Measurements from ENCODE around the gene LHB. TPM values are rescaled to one million over a fixed set of nuclear protein-coding genes. Genes with fewer than 3 reads are reported as not detected.
"Not testable (repeated sequence)": the region's sequence is repeated elsewhere in the genome, so short reads cannot be mapped to it uniquely, and the experiment has no call there.

LHB gene
- polyA plus RNA-seq, 1 donor (not counting 4 experiments of a cell fraction or from before 2014, with no cell fraction given): not detected

GRCh38 chr19:49031642-49032301, 14.9 kb upstream of the LHB start, which contains the start of gene CGB2:
TSS of gene CGB2 (plus strand) at chr19:49031890. CDS start at chr19:49032096, 206 bp downstream.
- H3K36me3 ChIP-seq (ENCODE audit: control insufficient read depth in 2 of 2, extremely low read depth in 1 of 2, insufficient read depth in 2 of 2, low read length in 2 of 2); FAIRE-seq; H3K9me3 ChIP-seq (ENCODE audit: control insufficient read depth, low read depth, low read length); H3K4me2 ChIP-seq (ENCODE audit: control insufficient read depth, extremely low read depth, insufficient read depth, low read depth, low read length); H3K27me3 ChIP-seq (ENCODE audit: control insufficient read depth, extremely low read depth, insufficient read depth, low read length); DNase-seq (ENCODE audit: low read depth, low spot score); H3K4me1 ChIP-seq (ENCODE audit: control insufficient read depth, extremely low read depth, insufficient read depth, low read length); H3K9me1 ChIP-seq (ENCODE audit: control insufficient read depth, extremely low read depth, insufficient read depth, low read length); H3K4me3 ChIP-seq (ENCODE audit: control insufficient read depth in 2 of 3, extremely low read depth in 1 of 3, insufficient read depth in 2 of 3, low read depth in 1 of 3, low read length in 3 of 3); H3K79me2 ChIP-seq (ENCODE audit: control insufficient read depth, insufficient read depth, low read length); dilution Hi-C loops (cut with MboI; ENCODE audit: extremely low pct_ligation_motif_present, low sequenced_read_pairs); H4K20me1 ChIP-seq (ENCODE audit: control insufficient read depth, extremely low read depth, insufficient read depth, low read length); H3K27ac ChIP-seq (ENCODE audit: control insufficient read depth, insufficient read depth, low read length); H2AFZ ChIP-seq (ENCODE audit: control insufficient read depth, low read length); H3K9ac ChIP-seq (ENCODE audit: control insufficient read depth, extremely low read depth, insufficient read depth, low read length): not testable (repeated sequence)
- TF ChIP-seq CTCF (optimal IDR thresholded peaks at IDR 0.05 in 1 of 3, IDR thresholded peaks at IDR 0.05 in 1 of 3, conservative IDR thresholded peaks at IDR 0.05 in 1 of 3; ENCODE audit: extremely low read depth in 1 of 3, insufficient read depth in 2 of 3, low read length in 3 of 3): peak in 2 of 3 experiments; percentile 46

GRCh38 chr19:49030323-49030722, 13.4 kb upstream of the LHB start:
- not testable (repeated sequence) for H3K4me3 ChIP-seq (ENCODE audit: control insufficient read depth in 2 of 3, extremely low read depth in 1 of 3, insufficient read depth in 2 of 3, low read depth in 1 of 3, low read length in 3 of 3)

GRCh38 chr19:49029749-49030148, 12.9 kb upstream of the LHB start:
- H3K4me2 ChIP-seq (ENCODE audit: control insufficient read depth, extremely low read depth, insufficient read depth, low read depth, low read length); FAIRE-seq; H2AFZ ChIP-seq (ENCODE audit: control insufficient read depth, low read length); H3K27me3 ChIP-seq (ENCODE audit: control insufficient read depth, extremely low read depth, insufficient read depth, low read length); H4K20me1 ChIP-seq (ENCODE audit: control insufficient read depth, extremely low read depth, insufficient read depth, low read length); H3K9me3 ChIP-seq (ENCODE audit: control insufficient read depth, low read depth, low read length); H3K9me1 ChIP-seq (ENCODE audit: control insufficient read depth, extremely low read depth, insufficient read depth, low read length); DNase-seq (ENCODE audit: low read depth, low spot score); dilution Hi-C loops (cut with MboI; ENCODE audit: extremely low pct_ligation_motif_present, low sequenced_read_pairs); H3K9ac ChIP-seq (ENCODE audit: control insufficient read depth, extremely low read depth, insufficient read depth, low read length); H3K79me2 ChIP-seq (ENCODE audit: control insufficient read depth, insufficient read depth, low read length); H3K4me1 ChIP-seq (ENCODE audit: control insufficient read depth, extremely low read depth, insufficient read depth, low read length); H3K36me3 ChIP-seq (ENCODE audit: control insufficient read depth in 2 of 2, extremely low read depth in 1 of 2, insufficient read depth in 2 of 2, low read length in 2 of 2); H3K4me3 ChIP-seq (ENCODE audit: control insufficient read depth in 2 of 3, extremely low read depth in 1 of 3, insufficient read depth in 2 of 3, low read depth in 1 of 3, low read length in 3 of 3); H3K27ac ChIP-seq (ENCODE audit: control insufficient read depth, insufficient read depth, low read length): not testable (repeated sequence)

More at GRCh38 chr19:49030323-49030722, 13.4 kb upstream of the LHB start:
- FAIRE-seq; dilution Hi-C loops (cut with MboI; ENCODE audit: extremely low pct_ligation_motif_present, low sequenced_read_pairs); H3K27ac ChIP-seq (ENCODE audit: control insufficient read depth, insufficient read depth, low read length); DNase-seq (ENCODE audit: low read depth, low spot score); H3K9me1 ChIP-seq (ENCODE audit: control insufficient read depth, extremely low read depth, insufficient read depth, low read length); H3K4me2 ChIP-seq (ENCODE audit: control insufficient read depth, extremely low read depth, insufficient read depth, low read depth, low read length); H3K36me3 ChIP-seq (ENCODE audit: control insufficient read depth in 2 of 2, extremely low read depth in 1 of 2, insufficient read depth in 2 of 2, low read length in 2 of 2); H2AFZ ChIP-seq (ENCODE audit: control insufficient read depth, low read length); H3K9ac ChIP-seq (ENCODE audit: control insufficient read depth, extremely low read depth, insufficient read depth, low read length); H3K4me1 ChIP-seq (ENCODE audit: control insufficient read depth, extremely low read depth, insufficient read depth, low read length); H3K79me2 ChIP-seq (ENCODE audit: control insufficient read depth, insufficient read depth, low read length); H4K20me1 ChIP-seq (ENCODE audit: control insufficient read depth, extremely low read depth, insufficient read depth, low read length); H3K27me3 ChIP-seq (ENCODE audit: control insufficient read depth, extremely low read depth, insufficient read depth, low read length); H3K9me3 ChIP-seq (ENCODE audit: control insufficient read depth, low read depth, low read length): not testable (repeated sequence)

GRCh38 chr19:49028686-49029085, 11.8 kb upstream of the LHB start:
- FAIRE-seq; H3K4me2 ChIP-seq (ENCODE audit: control insufficient read depth, extremely low read depth, insufficient read depth, low read depth, low read length); H3K4me1 ChIP-seq (ENCODE audit: control insufficient read depth, extremely low read depth, insufficient read depth, low read length); H3K4me3 ChIP-seq (ENCODE audit: control insufficient read depth in 2 of 3, extremely low read depth in 1 of 3, insufficient read depth in 2 of 3, low read depth in 1 of 3, low read length in 3 of 3); H2AFZ ChIP-seq (ENCODE audit: control insufficient read depth, low read length); H3K36me3 ChIP-seq (ENCODE audit: control insufficient read depth in 2 of 2, extremely low read depth in 1 of 2, insufficient read depth in 2 of 2, low read length in 2 of 2); H3K27ac ChIP-seq (ENCODE audit: control insufficient read depth, insufficient read depth, low read length); H3K27me3 ChIP-seq (ENCODE audit: control insufficient read depth, extremely low read depth, insufficient read depth, low read length); H3K9ac ChIP-seq (ENCODE audit: control insufficient read depth, extremely low read depth, insufficient read depth, low read length); H3K9me1 ChIP-seq (ENCODE audit: control insufficient read depth, extremely low read depth, insufficient read depth, low read length); H4K20me1 ChIP-seq (ENCODE audit: control insufficient read depth, extremely low read depth, insufficient read depth, low read length); DNase-seq (ENCODE audit: low read depth, low spot score); H3K9me3 ChIP-seq (ENCODE audit: control insufficient read depth, low read depth, low read length); H3K79me2 ChIP-seq (ENCODE audit: control insufficient read depth, insufficient read depth, low read length); dilution Hi-C loops (cut with MboI; ENCODE audit: extremely low pct_ligation_motif_present, low sequenced_read_pairs): not testable (repeated sequence)

Data from keratinocyte (primary cell).